ENCODE measurements around the gene DOK1. TPM values are rescaled to one million over a fixed set of nuclear protein-coding genes. Genes with fewer than 3 reads are reported as not detected.

Gene DOK1
- total RNA-seq, 1 donor from 2014 or later: 23.6 TPM

- Histone ChIP-seq H3K27me3 (ENCODE audit: control insufficient read depth, insufficient read depth, low read length) (no peaks in the 10 kb centered on the region), H3K4me3 (ENCODE audit: low read depth, low read length) (no peak overlapping the region), H3K36me3 (ENCODE audit: control insufficient read depth, insufficient read depth, low read length) (no peaks in the 10 kb centered on the region)
- TF ChIP-seq CTCF (IDR thresholded peaks at IDR 0.05; ENCODE audit: insufficient read depth, low read length, poor library complexity, severe bottlenecking): no peak
- peak; percentile 52 for DNase-seq (ENCODE audit: low read depth)
Measured at GRCh38 chr2:74566754-74567085, 12.2 kb downstream of the DOK1 start.

GRCh38 chr2:74567881-74568280 lies 13.4 kb downstream of the DOK1 start:
- H3K36me3 ChIP-seq (ENCODE audit: control insufficient read depth, insufficient read depth, low read length): no peaks in the 10 kb centered on the region
- no peak for TF ChIP-seq CTCF (IDR thresholded peaks at IDR 0.05; ENCODE audit: insufficient read depth, low read length, poor library complexity, severe bottlenecking)
- no peak overlapping the region for H3K4me3 ChIP-seq (ENCODE audit: low read depth, low read length)
- H3K27me3 ChIP-seq (ENCODE audit: control insufficient read depth, insufficient read depth, low read length): no peaks in the 10 kb centered on the region
- DNase-seq (ENCODE audit: low read depth): no peak

GRCh38 chr2:74569686-74570085 lies 15.2 kb downstream of the DOK1 start:
- Histone ChIP-seq H3K36me3 (ENCODE audit: control insufficient read depth, insufficient read depth, low read length) (no peaks in the 10 kb centered on the region), H3K4me3 (ENCODE audit: low read depth, low read length) (no peak overlapping the region), H3K27me3 (ENCODE audit: control insufficient read depth, insufficient read depth, low read length) (no peaks in the 10 kb centered on the region)
- no peak for DNase-seq (ENCODE audit: low read depth)
- TF ChIP-seq CTCF (IDR thresholded peaks at IDR 0.05; ENCODE audit: insufficient read depth, low read length, poor library complexity, severe bottlenecking): no peak

- TF ChIP-seq CTCF (IDR thresholded peaks at IDR 0.05; ENCODE audit: insufficient read depth, low read length, poor library complexity, severe bottlenecking): no peak
- no peak overlapping the region for H3K4me3 ChIP-seq (ENCODE audit: low read depth, low read length)
- H3K27me3 ChIP-seq (ENCODE audit: control insufficient read depth, insufficient read depth, low read length): no peaks in the 10 kb centered on the region
- no peak for DNase-seq (ENCODE audit: low read depth)
- no peaks in the 10 kb centered on the region for H3K36me3 ChIP-seq (ENCODE audit: control insufficient read depth, insufficient read depth, low read length)
Measured at GRCh38 chr2:74571058-74571457, 16.5 kb downstream of the DOK1 start.

- peak; percentile 34 for TF ChIP-seq CTCF (IDR thresholded peaks at IDR 0.05; ENCODE audit: insufficient read depth, low read length, poor library complexity, severe bottlenecking)
- Histone ChIP-seq H3K36me3 (ENCODE audit: control insufficient read depth, insufficient read depth, low read length) (no peaks in the 10 kb centered on the region), H3K27me3 (ENCODE audit: control insufficient read depth, insufficient read depth, low read length) (no peaks in the 10 kb centered on the region), H3K4me3 (ENCODE audit: low read depth, low read length) (no peak overlapping the region)
- no peak for DNase-seq (ENCODE audit: low read depth)
Measured at GRCh38 chr2:74572178-74572925, 17.8 kb downstream of the DOK1 start.
